GM18951 (cell line): ENCODE data around the gene ST3GAL6.

Experiments used
- POLR2A ChIP-seq: IDR thresholded peaks from 4 replicates; pipeline ENCODE4 v1.6.1; 2011; ENCODE audit warnings: mild to moderate bottlenecking; ENCODE audit not compliant: insufficient read length, insufficient read depth; ENCODE audit errors: extremely low read depth
- in situ Hi-C: fragments of 300-500 bp; cut with MboI; formaldehyde crosslinking; loops from one replicate; pipeline ENCODE4 v1.12.0; 2022; ENCODE audit warnings: low sequenced_read_pairs, mixed read lengths, inconsistent platforms; ENCODE audit not compliant: unreplicated experiment

Gene ST3GAL6

DNA sequence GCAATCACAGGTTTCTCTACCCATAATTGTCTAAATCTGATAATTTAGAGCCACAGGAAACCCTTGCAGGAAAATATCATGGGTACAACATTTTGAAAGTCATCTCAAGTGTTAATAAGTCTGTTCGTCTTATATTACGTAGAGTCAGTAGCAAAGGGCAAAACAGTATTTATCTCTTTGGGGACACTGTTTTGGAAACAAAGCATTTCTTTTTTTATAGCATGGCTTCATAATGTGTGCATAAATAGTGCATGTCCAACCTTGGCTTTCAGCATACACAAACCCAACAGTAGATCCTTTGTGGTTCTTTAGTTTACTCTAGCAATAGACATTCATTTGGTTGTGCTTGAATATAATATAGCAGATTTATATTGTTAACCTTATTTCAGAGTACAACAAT, 24.0 kb downstream of the ST3GAL6 start:
- in situ Hi-C loops, result no loop called here
- no peak for TF ChIP-seq POLR2A

DNA sequence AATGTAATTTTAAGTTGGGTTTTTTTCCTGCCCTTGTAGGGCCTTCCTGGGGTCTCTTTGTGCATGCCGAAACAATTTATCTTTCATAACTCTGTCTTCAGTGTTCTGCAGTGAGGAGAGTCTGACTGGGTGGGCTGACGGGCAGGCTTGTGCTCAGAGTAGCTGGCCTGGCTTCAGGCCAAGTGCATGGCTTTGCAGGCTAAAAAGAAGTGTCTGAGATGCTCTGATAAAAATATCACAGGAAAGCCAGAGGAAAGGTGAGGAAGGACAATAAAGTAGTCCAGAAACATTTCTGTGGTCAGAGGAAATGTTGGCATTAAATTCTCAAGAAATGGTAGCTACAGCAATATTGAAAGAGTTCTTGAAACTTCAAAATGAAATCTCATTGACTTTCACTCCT, 25.5 kb downstream of the ST3GAL6 start:
- no peak for TF ChIP-seq POLR2A
- in situ Hi-C loops, result no loop called here

DNA sequence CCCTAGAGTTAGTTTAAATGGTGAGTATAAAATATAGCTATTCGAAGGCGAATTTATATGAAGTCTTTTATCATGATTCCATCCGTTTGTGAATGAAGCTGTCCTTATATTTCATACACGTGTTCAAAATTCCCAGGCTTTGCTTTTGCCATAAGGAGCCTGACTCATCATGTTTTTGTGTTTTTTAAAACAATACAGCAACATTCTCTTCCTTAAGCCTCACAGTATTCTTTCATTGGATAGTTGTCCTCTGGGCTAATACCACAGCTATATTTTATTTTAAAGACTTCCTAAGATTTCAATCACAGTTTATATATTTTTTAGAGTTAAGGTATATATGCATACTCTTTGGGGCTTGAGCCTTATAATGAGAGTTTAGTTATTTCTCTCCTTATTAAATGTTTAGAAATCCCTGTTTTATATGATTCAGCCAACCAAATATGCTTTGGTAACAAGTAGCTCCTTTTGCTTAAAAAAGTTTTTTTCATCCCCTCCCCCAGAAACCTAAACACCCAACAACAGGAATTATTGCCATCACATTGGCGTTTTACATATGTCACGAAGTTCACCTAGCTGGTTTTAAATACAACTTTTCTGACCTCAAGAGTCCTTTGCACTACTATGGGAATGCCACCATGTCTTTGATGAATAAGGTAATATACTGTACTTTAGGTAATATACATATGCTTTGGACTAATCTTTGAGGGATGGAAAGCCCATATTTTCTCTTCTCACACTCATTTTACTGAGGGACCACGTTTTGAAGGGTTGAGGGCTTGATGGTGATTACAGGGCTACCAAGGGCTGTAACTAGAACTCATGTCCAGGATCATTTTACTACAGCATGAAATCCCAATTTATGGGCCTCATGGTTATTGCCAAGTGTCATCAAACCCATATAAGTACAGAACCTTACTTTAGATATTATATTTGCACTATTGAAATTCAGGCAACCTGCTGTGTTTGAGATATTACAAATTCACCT, 28.5 kb downstream of the ST3GAL6 start:
- no peak for TF ChIP-seq POLR2A
- in situ Hi-C loops, result no loop called here

DNA sequence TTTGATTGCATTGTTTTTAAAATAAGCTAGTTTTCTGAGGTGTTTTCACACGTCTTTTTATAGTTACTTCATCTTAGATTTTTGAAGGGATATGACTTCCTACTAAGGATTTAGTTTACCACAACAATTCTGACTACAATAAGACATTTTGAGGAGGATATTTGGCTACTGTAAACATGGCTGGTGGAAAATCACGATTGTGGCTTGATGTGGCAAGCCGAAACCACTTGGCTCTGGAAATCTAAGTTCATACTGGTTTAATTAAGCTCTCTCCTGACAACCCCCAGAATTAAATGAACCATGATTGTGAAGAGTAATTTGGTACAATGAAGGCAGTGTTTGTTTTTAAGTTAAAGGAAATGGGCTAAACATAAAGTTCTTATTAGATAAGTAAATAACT, 30.8 kb downstream of the ST3GAL6 start:
- in situ Hi-C loops, result no loop called here

DNA sequence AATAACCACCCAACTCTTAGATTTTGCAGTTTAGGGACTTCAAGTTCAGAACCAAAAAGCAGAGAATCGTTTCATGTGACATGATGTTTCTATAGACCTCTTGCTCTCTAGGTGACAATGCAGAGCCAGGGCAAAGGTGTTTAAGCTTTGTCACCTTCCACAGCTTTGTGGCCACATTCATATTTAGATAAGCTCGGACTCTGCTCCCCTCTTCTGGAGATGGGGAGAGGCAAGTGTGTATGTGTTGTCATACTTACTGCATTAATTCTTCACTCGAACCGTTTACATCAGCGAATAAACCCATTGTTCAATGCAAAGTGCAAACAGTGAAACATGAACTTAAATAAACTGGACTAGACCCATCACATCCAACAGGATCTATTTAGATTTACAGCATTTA, 33.2 kb downstream of the ST3GAL6 start:
- in situ Hi-C loops, result no loop called here
- no peak for TF ChIP-seq POLR2A

More for the DNA sequence above, 30.8 kb downstream of the ST3GAL6 start:
- no peak for TF ChIP-seq POLR2A

DNA sequence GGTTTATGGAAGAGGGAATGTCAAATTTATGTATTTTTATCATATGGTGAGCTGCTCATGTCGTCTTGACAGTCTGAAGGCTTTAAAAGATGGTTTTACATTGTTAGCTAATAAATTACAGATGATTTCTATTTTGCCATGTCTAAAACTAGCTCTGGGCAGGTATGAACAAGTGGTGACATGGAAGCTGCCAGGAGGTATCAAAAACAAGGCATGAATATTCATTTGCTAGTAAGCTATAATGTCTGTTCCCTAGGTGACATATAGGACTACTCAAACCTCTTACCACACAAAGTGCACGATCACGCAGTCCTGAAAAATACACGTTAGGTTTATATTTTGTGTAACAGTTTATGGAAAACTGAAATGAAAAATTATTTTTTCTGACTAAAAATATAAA, 34.8 kb downstream of the ST3GAL6 start:
- in situ Hi-C loops, result no loop called here

DNA sequence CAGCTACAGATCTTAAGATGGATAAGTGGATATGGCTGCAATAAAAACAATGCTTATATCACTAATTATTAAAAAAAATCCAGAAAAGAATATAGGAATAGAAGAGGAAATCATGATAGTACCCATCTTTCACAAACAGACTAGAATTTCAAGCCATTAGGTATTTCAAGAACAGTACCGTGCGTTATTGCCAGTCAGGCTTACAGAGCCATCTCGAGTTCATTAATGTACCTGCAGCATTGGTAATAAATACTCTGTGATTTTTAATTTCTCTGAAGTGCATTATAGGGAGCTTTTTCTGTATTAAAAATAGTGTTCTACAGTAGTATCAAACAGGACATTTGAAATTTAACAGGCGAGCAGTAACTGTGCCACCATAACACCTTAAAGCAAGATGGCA, 35.7 kb downstream of the ST3GAL6 start:
- in situ Hi-C loops, result no loop called here
- TF ChIP-seq POLR2A, result no peak

More for the DNA sequence above, 34.8 kb downstream of the ST3GAL6 start:
- TF ChIP-seq POLR2A, result no peak

DNA sequence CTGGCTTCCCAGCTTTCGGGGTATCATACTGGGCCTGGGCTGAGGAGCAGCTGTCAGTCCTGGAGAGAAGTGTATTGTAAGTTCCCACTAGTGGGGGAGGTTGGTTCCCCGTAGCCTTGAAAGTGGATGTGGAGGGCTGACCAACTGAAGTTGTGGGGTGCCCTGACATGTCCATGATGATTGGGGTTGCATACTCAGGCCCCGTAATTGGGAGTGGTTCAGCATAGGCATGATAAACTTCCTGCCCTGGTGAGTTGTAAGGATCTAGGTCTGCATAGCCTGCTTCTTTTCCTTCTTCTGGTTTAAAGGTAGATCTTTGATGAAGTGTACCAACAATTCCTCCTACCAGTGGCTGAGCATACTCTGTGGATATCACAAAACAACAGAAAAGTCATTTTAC, 36.3 kb downstream of the ST3GAL6 start:
- TF ChIP-seq POLR2A, result no peak
- in situ Hi-C loops, result no loop called here

DNA sequence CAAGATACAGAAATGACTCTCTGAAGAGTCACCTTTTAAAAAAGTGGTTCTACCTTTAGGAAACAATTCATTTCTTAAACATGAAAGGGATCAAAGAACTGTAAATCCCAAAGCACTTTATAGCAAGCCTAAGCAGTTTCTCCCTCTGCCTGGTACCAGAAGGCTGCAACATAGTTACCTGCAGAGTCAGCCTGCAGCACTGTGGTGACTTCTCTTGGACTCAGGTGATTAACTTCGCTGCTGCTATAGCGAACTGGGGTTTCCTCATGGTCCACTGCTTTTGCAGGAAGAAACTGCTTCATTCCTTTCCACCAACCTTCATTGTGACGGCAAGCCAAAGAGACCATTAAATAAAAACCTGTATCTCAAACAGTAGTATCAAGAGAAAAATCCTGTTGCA, 37.3 kb downstream of the ST3GAL6 start:
- in situ Hi-C loops, result loop anchor here (25.0 kb wide), 2 partner anchors 763 to 962 kb away; partner anchors contain the start of gene GABRR3

DNA sequence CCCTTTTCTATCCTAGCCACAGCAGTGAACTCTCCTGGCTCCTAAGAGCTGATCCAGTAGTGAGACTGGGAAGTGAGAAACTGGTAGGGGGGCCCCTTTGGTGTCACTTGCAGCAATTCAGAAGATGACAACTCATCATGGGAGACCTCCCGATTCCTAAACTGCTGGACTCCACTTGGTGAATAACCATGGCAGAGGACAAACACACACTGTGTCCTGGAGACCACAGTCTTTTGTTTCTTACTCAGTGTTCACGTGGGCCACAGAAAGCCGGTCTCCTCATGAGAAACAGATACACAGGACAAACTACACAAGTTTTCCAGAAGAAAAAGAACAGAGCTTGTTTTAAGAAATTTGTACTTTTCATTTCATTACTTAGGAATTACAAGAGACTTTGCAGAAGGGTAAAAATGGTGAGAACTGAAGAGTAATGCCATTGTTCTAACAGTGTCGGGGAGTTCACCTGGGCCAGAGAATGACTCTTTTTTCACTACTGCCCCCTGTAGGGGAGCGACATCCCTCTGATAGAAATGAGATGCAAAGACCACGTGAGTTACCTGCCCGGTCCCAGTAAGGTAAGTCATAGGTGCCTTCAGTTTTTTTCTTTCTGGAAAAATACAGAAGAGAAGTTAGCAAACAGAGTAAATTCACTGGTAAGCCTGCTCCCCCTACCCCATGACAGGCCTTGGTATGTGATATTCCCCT, 38.1 kb downstream of the ST3GAL6 start:
- TF ChIP-seq POLR2A, result no peak
- in situ Hi-C loops, result loop anchor here (25.0 kb wide), 2 partner anchors 764 to 961 kb away; partner anchors contain the start of gene GABRR3

More for the DNA sequence above, 37.3 kb downstream of the ST3GAL6 start:
- TF ChIP-seq POLR2A, result no peak

DNA sequence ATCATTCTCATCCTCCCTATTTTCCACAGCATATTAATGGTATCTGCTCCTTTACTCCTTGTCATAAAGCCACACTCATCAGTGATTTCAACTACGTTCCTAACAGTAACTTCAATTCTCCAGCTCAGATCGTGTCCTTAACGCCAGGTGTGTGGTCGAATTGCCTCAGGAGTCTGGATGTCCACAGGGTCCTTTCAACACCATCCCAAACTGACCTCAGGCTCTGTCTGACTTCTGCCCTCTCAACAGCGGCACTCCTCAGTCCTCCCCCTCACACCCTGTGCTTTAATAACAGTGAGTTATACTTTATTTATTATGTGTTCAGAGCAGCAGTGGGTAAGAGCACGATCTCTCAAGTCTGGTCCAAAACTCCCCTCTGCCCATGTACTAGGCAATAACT, 42.4 kb downstream of the ST3GAL6 start:
- in situ Hi-C loops, result loop anchor here (5.0 to 25.0 kb wide), 3 partner anchors 203 to 957 kb away; partner anchors contain the start of gene GABRR3
- no peak for TF ChIP-seq POLR2A

DNA sequence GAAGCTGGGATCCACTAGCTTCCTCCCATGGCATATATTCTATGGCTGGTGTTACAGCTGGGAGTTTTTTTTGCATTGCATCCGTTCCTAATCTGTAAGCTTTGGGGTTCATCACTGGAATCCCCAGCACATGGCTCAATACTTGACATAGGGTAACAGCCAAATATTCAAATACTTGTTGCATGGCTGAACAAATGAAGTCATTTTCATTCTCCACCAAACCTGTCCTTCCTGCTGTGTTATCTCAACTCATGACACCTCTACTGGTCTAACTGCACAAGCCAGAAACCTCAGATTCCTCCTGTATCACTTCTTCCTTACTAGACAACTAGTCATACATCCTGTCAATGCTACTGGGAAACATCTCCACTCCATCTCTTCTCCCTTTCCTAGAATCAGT, 43.4 kb downstream of the ST3GAL6 start:
- in situ Hi-C loops, result loop anchor here (5.0 to 25.0 kb wide), 3 partner anchors 204 to 956 kb away; partner anchors contain the start of gene GABRR3
- no peak for TF ChIP-seq POLR2A

DNA sequence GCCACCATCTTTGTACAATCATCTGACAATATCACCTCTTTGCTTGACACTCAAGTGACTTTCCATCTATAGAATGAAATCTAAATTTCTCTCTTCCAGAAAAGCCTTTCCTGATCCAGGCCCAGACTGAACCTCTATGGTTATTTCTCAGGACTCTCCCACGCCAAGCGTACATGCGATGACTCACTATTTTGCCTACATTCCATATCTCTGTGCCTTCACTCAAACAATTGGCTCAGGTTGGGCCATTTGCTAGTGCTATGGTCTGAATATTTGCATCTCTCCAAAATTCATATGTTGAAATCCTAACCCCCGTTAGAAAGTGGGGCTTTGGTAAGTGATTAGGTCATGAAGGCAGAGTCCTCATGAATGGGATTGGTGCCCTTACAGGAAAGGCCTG, 43.9 kb downstream of the ST3GAL6 start:
- no peak for TF ChIP-seq POLR2A
- in situ Hi-C loops, result loop anchor here (5.0 to 25.0 kb wide), 3 partner anchors 205 to 955 kb away; partner anchors contain the start of gene GABRR3
